NB4 (cell line): Measurements from ENCODE around the gene FAIM2.

Source experiments
- CTCF ChIP-seq: IDR thresholded peaks from one replicate; pipeline ENCODE4 v1.5.1; 2012; ENCODE audit warnings: low read depth, low read length
- TF ChIP-seq, protein P1 (sequence below): IDR thresholded peaks from 2 replicates; pipeline ENCODE4 v1.6.1; 2011; ENCODE audit warnings: low read depth, low read length

DNA sequence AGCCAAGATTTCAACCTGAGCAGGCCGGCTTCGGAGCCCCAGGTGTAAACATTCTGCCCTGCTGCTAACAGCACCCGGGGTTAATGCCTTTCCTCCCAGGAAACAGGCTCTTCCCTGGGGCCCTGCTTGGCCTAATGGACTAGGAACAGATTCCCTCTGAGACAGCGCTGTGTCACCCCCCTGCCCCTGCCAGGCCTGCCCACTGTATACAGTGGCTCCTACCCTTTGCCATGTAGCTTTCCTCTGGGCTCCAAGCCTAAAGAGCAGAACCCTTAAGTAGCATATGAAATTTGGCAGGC is 32.5 kb downstream of the FAIM2 start:
- TF ChIP-seq CTCF, result no peak
- TF ChIP-seq, protein P1, sequence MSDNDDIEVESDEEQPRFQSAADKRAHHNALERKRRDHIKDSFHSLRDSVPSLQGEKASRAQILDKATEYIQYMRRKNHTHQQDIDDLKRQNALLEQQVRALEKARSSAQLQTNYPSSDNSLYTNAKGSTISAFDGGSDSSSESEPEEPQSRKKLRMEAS, result no peak
